D341Med (cell line): Measurements from ENCODE around the gene NAPG.
"Not testable (repeated sequence)": the region's sequence is repeated elsewhere in the genome, so short reads cannot be mapped to it uniquely, and the experiment has no call there.

Experiments used
- DNase-seq: peaks from one replicate; pipeline ENCODE4 v3.0.0; 2012; ENCODE audit warnings: low spot score

Gene NAPG

GRCh38 chr18:10579079-10579867 is 53.4 kb downstream of the NAPG start:
- no peak for DNase-seq

- no peak for DNase-seq
Measured at GRCh38 chr18:10580215-10580614, 54.4 kb downstream of the NAPG start.

- DNase-seq = no peak
Measured at GRCh38 chr18:10585260-10585659, 59.4 kb downstream of the NAPG start.

GRCh38 chr18:10588975-10589374 is 63.1 kb downstream of the NAPG start:
- DNase-seq = peak; percentile 49

- DNase-seq = no peak
Measured at GRCh38 chr18:10590412-10590811, 64.6 kb downstream of the NAPG start.

- no peak for DNase-seq
Measured at GRCh38 chr18:10591896-10592295, 66.1 kb downstream of the NAPG start.

GRCh38 chr18:10593366-10594022 is 67.7 kb downstream of the NAPG start:
- DNase-seq = not testable (repeated sequence)

GRCh38 chr18:10595917-10596316 is 70.1 kb downstream of the NAPG start:
- DNase-seq = not testable (repeated sequence)

GRCh38 chr18:10597695-10598094 is 71.9 kb downstream of the NAPG start:
- not testable (repeated sequence) for DNase-seq

- DNase-seq = not testable (repeated sequence)
Measured at GRCh38 chr18:10600701-10601100, 74.9 kb downstream of the NAPG start.
